IPS-15b (cell line): ENCODE results near the gene SEMA4D.

Experiments
- H3K27me3 ChIP-seq: one replicate; pipeline ENCODE4 v1.6.1; 2013; ENCODE audit warnings: low read length; ENCODE audit not compliant: control insufficient read depth, insufficient read depth
- H3K36me3 ChIP-seq: one replicate; pipeline ENCODE4 v1.6.1; 2013; ENCODE audit warnings: low read length; ENCODE audit not compliant: control insufficient read depth, insufficient read depth
- H3K4me1 ChIP-seq: one replicate; pipeline ENCODE4 v1.6.1; 2013; ENCODE audit warnings: mild to moderate bottlenecking, low read length; ENCODE audit not compliant: control insufficient read depth, insufficient read depth
- H3K4me3 ChIP-seq: one replicate; pipeline ENCODE4 v1.5.1; 2013; ENCODE audit warnings: low read depth, low read length
- H3K9ac ChIP-seq: one replicate; pipeline ENCODE4 v1.6.1; 2013; ENCODE audit warnings: low read depth, mild to moderate bottlenecking, low read length
- H3K9me3 ChIP-seq: one replicate; pipeline ENCODE4 v1.6.1; 2013; ENCODE audit warnings: mild to moderate bottlenecking, low read length; ENCODE audit not compliant: control insufficient read depth, insufficient read depth

SEMA4D gene

DNA sequence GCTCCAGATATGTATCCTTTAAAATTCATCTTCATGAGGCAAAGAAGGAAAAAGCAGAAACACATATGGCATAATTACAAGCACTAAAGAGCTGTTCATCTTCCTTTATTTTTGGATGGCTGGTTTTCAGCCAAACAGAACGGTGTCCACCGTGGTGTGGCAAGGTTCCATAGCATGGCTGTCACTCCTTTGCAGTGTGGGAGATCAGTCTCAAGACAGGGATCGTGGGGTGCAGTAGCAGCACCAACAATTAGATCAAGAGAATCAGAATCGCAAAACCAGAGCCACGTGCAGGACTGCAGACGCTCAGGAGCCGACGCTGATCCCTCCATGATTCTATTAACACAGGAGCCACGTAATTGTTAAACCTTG, 79.5 kb downstream of the SEMA4D start:
- H3K4me3 ChIP-seq: no peak overlapping the region
- H3K36me3 ChIP-seq: no peaks in the 10 kb centered on the region

DNA sequence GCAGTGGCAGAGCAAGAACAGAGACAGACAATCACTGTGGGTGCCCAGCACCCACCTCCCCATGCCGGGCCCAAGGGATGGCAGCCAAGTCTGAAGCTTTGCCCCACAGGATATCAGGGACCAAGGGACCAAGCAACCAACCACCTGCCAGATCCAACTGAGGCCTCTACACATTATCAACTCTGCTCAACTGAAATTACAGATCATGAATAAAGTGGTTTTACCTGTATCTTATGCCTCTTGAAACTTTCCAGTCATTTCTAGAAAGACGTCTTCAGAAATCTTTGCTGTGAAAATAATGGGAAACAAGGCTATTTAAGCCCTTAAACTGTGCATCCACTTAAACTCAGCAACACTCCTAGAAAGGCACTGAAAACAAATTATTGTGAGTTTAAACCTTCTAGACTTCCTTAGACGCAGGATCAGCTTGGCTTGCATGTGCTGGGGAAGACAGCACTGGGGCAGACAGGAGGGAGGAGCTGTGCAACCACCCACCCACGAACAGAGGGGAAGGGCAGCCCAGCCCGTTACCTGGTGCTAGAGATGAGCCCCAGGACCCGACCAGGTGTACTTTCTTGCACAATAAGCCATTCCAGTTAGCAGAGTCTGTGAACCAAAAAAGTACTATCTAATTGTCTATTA, 80.0 kb downstream of the SEMA4D start:
- H3K27me3 ChIP-seq: no peaks in the 10 kb centered on the region
- H3K36me3 ChIP-seq: no peaks in the 10 kb centered on the region
- no peak overlapping the region for H3K4me3 ChIP-seq
- H3K9ac ChIP-seq: no peak overlapping the region
- peaks cover 9% of the 10 kb centered on the region for H3K4me1 ChIP-seq
- no peaks in the 10 kb centered on the region for H3K9me3 ChIP-seq

More for the DNA sequence above, 79.5 kb downstream of the SEMA4D start:
- no peak overlapping the region for H3K9ac ChIP-seq
- H3K27me3 ChIP-seq: no peaks in the 10 kb centered on the region
- no peaks in the 10 kb centered on the region for H3K9me3 ChIP-seq
- H3K4me1 ChIP-seq: peaks cover 4% of the 10 kb centered on the region

DNA sequence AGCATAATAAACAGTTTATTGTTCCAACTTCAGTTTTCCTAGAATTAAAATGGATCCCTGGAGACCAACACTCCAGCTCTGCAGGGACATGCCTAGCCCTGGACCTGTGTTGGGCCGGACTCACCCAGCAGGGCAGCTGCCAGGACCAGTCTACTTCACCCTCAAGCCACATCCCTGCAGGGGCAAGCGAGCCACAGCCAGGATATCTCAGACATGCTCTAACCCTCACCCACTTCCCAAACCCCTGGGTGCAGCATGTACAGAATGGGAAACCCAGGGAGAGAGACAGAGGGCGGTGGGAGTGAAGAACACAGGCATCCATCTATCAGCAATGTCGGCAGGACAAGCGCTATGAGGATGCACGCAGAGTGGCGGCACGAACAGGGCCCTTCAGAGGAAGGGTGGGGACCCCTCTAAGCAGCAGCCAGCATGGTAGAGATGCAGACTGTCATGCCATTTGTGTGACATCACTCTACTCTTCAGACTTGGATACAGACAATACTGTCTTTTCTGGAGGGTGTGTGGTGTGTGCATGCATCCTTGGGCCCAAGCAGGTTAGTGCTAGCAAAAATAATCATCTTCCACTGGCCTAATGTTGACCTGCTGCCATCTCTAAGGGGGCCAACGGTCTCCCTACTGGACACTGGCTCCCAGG, 83.1 kb downstream of the SEMA4D start:
- H3K9me3 ChIP-seq: no peaks in the 10 kb centered on the region
- no peak overlapping the region for H3K4me3 ChIP-seq
- H3K36me3 ChIP-seq: no peaks in the 10 kb centered on the region
- H3K9ac ChIP-seq: no peak overlapping the region
- H3K4me1 ChIP-seq: peaks cover 24% of the 10 kb centered on the region
- H3K27me3 ChIP-seq: no peaks in the 10 kb centered on the region

DNA sequence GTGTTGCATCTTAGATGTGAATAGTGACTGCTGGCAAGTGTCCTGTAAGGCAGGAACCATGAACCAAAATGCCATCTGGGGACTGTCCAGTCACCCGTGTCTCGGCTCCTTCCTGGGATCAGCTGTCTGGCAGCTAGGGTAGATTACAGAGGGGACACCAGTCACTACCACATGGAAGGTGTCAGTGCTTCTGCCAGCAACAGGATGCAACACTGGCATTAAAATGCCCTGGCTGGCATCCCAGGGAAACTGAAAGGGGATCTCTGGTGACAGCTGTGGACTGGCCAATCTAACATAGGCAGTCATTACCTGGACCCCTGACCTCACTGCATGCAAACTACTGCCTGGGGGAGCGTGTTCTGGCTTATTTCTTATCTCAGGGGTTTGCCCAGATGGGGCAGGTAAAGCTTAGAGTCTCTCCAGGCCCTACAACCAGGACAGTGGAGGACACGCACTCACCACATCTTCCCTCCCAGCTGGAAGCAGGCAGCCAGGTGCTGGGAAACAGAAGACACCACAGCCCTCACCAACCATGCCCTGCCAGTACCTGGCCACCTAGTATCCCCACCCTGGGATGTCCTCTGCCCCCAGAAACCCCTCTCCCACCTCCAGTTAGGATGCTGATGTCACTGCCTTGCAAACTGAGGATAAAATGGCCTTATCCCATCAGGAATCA, 83.8 kb downstream of the SEMA4D start:
- H3K4me3 ChIP-seq: no peak overlapping the region
- H3K27me3 ChIP-seq: no peaks in the 10 kb centered on the region
- no peaks in the 10 kb centered on the region for H3K9me3 ChIP-seq
- no peak overlapping the region for H3K9ac ChIP-seq
- H3K36me3 ChIP-seq: no peaks in the 10 kb centered on the region
- H3K4me1 ChIP-seq: peaks cover 24% of the 10 kb centered on the region

DNA sequence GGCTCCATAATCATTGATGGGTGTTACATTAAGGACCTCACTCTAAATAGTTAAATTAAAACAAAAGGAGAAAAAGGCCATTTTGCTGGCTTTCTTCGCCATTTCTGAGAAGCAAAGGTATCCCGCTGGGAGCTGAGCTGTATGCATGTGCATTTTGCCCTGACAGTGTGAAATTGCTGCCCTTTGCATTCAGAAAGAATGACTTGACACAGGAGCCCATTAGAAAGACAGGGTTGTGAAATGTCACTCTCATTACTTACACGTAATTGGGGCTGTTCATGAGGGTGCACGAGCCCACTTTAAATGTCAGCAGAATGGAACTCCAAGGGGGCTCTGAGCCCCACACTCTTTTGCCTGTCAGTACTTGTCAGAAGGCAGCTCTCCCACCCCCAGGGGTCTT, 85.0 kb downstream of the SEMA4D start:
- no peak overlapping the region for H3K9ac ChIP-seq
- no peaks in the 10 kb centered on the region for H3K36me3 ChIP-seq
- no peaks in the 10 kb centered on the region for H3K27me3 ChIP-seq
- H3K4me3 ChIP-seq: no peak overlapping the region
- H3K4me1 ChIP-seq: peaks cover 24% of the 10 kb centered on the region
- H3K9me3 ChIP-seq: no peaks in the 10 kb centered on the region

DNA sequence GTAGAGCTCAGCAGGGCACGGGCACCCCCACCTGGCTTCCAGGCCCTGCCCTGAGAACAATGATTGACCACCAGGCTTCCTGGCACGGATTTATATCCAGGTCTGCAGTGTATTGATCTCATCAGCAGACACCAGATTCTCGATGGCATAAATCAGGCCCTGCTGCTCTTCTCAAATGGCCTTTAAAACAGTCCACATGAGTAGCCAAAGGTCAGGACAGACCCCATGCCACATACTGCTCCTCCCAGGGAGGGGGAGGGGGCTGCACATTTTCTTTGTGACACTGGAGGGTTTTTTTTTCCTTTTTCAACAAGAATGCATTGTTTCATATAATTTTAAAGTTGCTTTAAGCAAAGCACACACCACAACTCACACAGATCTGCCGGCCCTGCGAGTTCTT, 85.4 kb downstream of the SEMA4D start:
- Histone ChIP-seq H3K4me1 (peaks cover 24% of the 10 kb centered on the region), H3K36me3 (no peaks in the 10 kb centered on the region), H3K9me3 (no peaks in the 10 kb centered on the region), H3K27me3 (no peaks in the 10 kb centered on the region), H3K4me3 (no peak overlapping the region), H3K9ac (no peak overlapping the region)

DNA sequence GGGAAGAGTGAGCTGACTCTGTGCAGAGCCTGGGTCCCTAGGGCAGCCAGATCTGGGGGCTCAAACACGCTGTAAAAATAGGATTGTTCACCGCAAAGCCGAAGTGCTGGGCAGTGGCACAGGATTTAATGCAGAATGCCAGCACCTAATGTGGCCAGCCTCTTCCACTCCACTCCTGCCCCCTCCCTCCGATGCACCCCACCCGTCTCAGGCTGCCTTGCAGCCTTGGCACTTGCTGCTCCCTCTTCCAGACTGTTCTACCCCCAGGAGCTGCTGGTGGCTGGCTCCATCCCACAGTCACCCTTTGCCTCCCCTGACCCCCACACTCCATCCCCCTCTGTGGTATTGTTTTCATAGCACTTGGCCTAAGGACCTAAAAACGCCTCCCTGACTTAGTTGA, 86.2 kb downstream of the SEMA4D start:
- peaks cover 24% of the 10 kb centered on the region for H3K4me1 ChIP-seq
- no peaks in the 10 kb centered on the region for H3K27me3 ChIP-seq
- no peaks in the 10 kb centered on the region for H3K36me3 ChIP-seq
- no peak overlapping the region for H3K9ac ChIP-seq
- no peaks in the 10 kb centered on the region for H3K9me3 ChIP-seq
- H3K4me3 ChIP-seq: no peak overlapping the region

DNA sequence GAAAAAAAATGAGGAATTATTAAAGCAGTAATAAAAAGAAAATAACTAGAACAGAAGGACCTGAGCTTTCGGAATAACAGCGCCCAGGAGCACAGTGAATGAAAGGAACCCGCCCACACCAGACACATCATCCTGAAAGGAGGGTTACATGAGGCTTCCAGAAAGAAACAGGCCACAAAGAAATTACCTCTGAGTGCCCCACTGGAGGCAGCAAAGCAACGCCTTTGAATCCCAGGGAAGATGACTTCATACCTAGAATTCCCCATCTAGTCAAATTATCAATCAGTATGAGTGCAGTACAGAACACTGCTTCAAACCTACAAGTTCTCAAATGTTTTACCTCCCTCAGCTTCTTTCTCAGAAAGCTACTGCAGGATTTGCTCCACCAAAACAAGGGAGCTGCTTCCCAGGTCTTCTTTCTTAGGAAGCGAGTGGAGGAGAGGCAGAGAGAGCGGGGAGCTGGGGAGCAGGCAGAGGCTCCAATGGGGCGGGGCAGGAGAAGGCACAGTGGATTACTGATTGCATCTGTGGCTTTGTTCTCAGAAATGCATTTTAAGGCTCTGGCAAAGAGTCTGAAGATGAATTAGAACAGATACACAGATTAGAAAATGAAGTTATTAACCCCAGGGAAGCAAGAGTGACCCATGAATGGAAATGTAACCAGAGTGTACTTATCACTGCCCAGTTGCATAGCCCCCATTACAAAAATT, 87.1 kb downstream of the SEMA4D start:
- peaks cover 24% of the 10 kb centered on the region for H3K4me1 ChIP-seq
- H3K36me3 ChIP-seq: no peaks in the 10 kb centered on the region
- H3K4me3 ChIP-seq: no peak overlapping the region
- no peak overlapping the region for H3K9ac ChIP-seq
- H3K9me3 ChIP-seq: no peaks in the 10 kb centered on the region
- H3K27me3 ChIP-seq: no peaks in the 10 kb centered on the region

DNA sequence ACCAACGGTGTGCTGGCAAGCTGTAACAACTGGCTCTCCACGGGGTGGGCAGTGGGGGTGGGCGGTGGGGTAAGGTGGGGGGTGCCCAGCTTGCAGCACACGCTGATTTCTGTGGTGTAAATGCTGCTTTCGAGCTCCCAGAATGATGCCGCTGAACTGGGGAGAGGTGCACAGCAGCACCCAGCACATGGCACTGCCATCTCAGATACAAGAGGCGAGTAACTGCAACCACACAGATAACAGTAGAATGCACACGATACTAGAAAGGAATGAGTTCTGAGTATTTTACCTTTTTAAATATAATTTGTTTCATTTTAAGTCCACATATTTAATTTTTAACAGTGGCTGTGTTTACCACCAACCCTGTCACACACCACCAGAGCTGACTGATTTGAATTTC, 87.9 kb downstream of the SEMA4D start:
- H3K9me3 ChIP-seq: no peaks in the 10 kb centered on the region
- H3K27me3 ChIP-seq: no peaks in the 10 kb centered on the region
- no peak overlapping the region for H3K9ac ChIP-seq
- peaks cover 24% of the 10 kb centered on the region for H3K4me1 ChIP-seq
- H3K4me3 ChIP-seq: no peak overlapping the region
- peaks cover under 1% of the 10 kb centered on the region for H3K36me3 ChIP-seq

DNA sequence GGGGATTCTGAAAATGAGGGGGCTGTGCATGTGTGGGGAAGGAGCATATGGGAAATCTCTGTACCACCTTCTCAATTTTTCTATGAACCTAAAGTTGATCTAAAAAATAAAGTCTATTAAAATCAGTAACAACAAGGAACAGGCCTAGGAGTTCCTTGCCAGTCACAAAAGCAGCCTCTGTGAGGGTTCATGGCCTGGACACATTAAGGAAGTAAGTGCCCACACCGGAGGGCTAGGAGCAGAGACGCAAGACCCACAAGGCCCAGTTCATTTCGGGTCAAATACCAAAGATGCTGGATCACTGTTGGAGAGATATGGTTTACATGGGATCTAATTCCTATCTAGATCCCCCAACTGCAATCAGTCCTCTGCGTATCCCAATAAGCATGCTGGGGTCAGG, 88.4 kb downstream of the SEMA4D start:
- no peak overlapping the region for H3K9ac ChIP-seq
- H3K27me3 ChIP-seq: no peaks in the 10 kb centered on the region
- H3K9me3 ChIP-seq: no peaks in the 10 kb centered on the region
- no peak overlapping the region for H3K4me3 ChIP-seq
- H3K4me1 ChIP-seq: peaks cover 24% of the 10 kb centered on the region
- H3K36me3 ChIP-seq: peaks cover 3% of the 10 kb centered on the region

DNA sequence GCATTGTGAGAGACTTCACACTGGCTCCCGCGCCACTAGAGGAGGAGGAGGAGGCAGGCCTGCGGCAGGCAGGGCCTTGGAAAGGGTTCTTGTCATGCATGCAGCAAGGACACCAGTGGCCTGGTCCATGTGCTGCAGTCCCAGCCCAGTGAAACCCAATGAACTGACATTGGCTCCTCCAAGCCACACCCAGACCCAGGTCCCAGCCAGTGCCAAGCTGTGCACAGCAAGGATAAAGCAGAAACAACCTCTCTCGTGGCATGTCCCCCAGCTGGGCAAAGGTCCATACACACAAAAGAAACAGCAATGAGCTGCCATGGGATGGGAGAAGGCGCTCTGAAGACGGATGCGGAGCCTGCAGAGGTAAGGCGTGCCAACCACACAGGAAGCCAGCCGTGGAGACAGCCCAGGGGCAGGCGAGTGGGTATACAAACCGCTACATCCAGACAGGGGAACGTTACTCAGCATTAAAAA, 89.2 kb downstream of the SEMA4D start:
- H3K9me3 ChIP-seq: no peaks in the 10 kb centered on the region
- no peaks in the 10 kb centered on the region for H3K27me3 ChIP-seq
- peaks cover 3% of the 10 kb centered on the region for H3K36me3 ChIP-seq
- no peak overlapping the region for H3K9ac ChIP-seq
- H3K4me1 ChIP-seq: peaks cover 22% of the 10 kb centered on the region
- H3K4me3 ChIP-seq: no peak overlapping the region
